Measurements from ENCODE around the gene ASB2.

The ASB2 gene, protein sequence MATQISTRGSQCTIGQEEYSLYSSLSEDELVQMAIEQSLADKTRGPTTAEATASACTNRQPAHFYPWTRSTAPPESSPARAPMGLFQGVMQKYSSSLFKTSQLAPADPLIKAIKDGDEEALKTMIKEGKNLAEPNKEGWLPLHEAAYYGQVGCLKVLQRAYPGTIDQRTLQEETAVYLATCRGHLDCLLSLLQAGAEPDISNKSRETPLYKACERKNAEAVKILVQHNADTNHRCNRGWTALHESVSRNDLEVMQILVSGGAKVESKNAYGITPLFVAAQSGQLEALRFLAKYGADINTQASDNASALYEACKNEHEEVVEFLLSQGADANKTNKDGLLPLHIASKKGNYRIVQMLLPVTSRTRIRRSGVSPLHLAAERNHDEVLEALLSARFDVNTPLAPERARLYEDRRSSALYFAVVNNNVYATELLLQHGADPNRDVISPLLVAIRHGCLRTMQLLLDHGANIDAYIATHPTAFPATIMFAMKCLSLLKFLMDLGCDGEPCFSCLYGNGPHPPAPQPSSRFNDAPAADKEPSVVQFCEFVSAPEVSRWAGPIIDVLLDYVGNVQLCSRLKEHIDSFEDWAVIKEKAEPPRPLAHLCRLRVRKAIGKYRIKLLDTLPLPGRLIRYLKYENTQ
- total RNA-seq: 2.8 to 17.4 (median 6.4) reads per million in 4 experiments

DNA sequence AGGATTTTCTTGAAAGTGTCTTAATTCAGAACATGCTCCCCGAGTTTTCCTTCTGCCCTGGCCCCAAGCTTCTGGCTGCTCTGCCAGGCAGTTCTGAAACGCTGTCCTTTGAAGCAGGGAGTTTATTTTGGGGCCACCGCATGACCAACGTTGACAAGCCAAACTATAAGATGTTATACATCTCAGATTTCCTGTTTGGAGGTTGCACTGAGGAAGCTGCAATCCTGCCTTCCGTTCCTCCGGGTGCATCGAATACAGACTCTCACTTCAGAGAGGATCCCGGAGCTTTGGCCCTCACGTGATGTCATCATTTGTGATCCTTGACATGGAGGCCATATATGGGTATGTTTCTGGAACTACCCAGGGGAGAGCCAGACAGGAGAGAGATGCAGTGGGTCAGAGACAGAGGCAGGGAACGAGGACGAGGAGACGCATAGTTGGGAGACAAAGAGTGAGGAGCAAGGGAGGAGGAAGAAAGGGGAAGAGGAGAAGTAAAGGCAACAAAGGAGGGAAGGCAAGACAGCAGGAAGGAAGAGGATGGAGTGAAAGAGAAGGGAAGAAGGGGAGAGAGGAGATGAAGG, at the start of gene ASB2:
ASB2 (minus strand) TSS at position 94 of the 581 bp plus-strand sequence. CDS start 12,031 bp downstream, outside the sequence.
- DNase-seq: no peak

DNA sequence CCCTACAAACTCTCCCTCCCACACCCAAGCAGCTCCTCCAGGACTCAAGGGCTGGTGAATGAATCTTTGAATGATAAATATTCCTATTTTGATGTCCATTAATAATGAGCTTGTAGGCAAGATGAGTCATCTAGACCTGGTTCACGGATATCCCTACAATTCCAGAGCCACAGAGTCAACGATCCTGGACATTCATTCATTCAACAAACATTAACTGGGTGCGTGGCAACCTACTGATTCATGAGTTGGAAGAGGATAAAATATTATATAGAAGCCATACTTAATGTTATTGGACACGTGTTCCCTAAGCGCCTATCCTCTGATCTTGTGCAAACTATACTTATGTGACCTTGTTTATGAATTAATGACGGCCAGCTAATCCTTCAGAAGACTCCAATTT, 49.4 kb upstream of the ASB2 start:
- no peak for DNase-seq

DNA sequence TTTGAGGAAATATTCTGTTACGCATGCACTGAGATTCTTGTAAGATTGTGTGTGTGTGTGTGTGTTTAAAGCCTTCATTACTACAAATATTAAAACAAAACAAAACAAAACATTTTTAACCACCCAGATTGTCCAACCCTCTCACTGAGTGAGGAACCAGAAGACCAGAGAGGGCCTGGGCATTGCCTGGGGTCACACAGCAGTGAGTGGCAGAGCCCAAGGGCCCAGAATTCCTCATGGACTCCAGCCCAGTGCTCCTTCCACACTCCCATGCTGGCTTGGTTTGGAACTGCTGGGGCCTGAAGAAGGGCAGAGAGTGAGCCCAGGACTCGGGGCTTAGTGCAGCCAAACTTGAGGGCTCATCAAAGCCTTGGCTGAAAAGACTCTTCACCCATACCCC, 48.2 kb upstream of the ASB2 start:
- DNase-seq: no peak

DNA sequence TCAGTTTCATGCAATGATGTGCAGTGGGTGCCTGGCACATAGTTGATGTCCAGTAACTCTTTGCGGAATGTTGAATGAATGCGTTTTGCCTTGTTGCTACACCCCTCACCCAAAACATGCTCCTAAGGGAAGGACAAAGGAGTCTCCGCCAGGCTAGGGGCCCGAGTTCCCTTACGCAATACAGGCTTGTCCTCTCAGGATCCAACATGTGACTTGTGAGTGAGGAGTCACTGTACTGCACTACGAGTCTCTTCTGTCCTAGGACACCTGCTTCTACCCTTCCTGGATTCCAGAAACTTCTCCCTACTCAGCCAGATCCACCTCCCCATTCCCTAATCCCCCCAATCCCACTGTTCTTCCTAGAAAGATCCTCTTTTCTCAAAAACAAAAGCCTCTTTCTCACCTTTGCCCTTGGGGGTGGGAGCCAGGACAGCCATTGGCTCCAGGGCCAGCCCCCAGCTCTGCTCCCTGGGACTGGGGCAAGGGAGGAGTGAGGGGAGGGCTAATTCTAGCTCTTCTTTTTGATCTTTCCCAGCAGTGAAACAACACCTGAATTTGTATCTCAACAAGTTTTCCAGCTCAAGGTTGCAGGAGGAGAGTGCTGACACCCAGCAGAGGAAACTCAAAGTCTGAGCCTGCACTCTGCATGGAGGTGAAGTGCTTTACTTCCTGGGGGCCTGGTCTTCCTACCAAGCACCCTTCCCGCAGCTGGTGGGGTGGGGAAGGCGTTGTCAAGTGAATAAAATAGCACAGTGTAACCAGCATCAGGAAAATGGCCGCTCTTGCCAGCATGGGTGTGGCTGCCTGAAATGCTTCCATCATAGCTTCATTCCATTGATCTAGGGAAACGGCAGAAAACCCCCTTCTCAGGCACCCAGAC, 46.4 kb upstream of the ASB2 start:
- no peak for DNase-seq

DNA sequence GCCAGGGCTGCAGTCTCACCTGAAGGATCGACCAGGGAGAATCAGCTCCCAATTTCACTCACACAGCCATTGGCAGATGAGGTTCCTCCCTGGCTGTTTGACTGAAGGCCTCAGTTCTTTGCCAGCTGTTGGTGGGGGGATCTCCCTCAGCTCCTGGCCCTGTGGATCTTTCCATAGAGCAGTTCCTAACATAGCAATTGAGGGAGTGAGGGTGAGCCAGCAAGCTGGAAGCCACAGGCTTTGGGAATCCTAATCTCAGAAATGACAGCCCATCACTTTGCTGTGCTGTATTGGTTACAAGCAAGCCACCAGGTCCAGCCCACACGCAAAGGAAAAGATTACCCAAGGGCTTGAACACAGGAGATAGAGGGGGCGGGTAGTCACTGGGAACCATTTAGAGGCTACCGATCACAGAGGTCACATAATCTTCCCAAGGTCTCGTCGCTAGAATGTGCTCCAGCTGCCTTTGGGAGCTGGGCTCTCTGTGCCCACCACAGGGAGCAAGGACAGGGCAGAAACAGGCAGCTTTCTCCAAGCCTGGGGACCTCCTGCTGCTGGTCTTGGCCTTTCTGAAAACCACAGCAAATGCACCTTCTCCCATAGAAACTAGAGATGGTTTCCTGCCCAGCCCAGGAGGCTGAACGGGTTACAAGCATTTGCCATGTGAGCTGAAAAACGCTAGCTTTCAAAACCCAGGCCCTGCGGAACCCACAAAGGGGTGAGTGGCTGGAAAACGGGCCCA, 45.2 kb upstream of the ASB2 start:
- no peak for DNase-seq

DNA sequence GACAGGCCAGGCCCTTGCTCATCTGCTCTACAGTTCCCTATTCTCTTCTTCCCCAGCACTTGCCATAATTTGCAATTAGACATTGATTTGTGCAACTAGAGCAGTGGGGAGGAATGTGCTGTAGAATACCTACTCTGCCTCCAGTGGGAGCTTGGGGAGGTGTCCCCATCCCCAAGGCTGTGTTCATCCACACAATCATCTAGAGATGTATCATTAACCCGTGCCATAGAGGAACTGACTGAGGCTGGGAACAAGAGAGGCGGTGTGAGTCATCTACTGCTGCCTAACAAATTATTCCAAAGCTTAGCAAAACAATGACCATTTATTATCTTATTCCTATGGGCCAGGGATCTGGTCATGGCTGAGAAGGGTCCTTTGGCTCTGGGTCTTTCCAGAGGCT, 44.6 kb upstream of the ASB2 start:
- no peak for DNase-seq

DNA sequence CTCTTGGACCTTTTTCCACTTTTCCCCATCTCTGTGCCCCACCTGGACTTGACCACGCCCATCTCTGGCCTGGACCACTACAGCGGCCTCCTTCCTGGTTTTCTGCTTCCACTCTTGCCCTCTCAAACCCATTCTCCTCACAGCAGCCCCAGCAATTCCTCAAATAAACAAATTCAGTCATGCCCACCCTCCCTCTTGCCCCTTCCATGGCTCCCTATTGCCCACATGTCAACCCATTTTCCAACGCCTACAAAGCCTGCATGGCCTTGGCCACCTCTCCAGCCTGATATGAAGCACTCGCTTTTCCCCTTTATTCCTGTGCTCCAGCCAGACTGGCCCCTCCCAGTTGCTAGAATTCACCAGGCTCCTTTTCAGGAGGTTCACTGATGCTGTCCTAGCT, 43.9 kb upstream of the ASB2 start:
- no peak for DNase-seq

DNA sequence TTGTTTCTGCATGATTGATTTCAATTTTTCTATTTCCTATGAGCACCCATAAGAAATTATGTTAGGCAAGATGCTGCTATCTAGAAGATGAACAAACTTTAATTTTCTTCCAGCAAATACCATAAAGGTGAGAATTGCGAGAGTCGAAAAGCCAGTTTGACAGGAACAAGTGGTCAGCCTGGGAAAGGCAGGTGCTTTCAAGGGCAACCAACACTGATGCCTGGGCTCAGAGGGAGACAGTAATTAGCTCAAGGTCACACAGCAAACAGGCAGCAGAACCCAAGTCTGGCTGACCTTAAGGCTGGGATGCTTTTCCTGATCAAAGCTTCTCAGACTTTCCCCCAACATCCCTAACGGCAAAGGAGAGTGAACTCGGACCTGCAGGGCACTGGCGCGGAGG, 43.0 kb upstream of the ASB2 start:
- DNase-seq: no peak

DNA sequence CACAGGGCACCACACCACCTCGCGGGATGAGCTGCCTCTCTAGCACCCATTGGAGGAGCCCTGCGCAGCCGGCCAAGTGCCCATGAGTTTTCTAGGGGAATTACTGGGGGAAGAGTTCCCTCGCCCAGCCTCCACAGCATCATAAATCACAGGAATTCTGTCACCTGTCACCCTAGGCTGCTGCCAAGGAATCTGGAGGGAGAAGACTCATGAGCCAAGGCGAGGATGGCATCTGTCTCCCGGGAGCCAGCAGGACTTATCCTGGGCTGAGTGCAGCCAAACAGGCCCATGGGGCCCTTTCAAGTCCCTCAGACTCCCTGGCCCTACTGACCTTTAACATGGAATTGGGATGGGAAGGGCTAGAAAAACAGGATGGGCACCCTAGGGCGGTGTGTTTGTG, 41.9 kb upstream of the ASB2 start:
- DNase-seq: no peak

DNA sequence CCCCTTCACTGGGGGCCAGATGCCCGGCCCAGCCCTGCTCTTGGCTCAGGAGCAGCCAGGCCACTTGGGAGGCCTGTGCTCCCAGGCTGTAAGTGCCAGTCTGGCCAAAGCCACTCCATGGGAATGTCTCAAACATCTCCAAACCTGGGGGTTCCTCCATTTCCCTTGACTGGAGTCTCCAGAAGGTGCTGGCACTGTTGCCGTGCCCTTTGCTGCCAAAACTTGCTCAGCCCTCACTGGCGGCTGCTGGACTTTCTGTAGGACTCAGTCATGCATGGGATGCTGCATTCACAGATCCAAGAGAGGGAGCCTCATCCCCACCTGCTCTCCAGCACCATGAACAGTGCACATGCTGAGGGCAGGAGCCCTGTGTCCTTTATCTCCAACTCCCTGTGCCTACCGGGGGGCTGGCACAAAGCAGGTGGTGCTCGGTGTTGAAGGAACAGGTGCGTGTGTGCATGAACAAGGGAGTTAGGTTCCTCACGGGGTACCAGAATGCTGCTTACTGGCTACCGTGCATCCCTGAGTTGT, 40.1 kb upstream of the ASB2 start:
- no peak for DNase-seq

DNA sequence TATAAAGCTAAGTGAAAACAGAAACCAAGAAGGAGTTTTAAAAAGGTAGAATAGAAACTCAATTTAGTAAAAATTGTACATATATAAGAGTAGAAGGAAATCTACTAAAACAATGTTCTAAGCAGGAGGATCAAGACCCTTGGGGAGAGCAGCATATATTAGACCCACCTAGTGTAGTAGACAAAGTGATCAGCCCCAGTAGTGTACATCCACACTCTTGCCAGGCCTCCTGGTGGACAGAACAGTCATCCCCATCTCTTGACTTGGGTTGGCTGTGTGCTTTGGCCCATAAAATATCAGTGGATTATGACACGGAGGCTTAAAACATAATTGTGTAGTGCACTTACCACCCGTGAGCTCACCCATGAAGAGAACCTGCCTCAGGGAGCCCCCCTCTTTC, 38.9 kb upstream of the ASB2 start:
- no peak for DNase-seq

DNA sequence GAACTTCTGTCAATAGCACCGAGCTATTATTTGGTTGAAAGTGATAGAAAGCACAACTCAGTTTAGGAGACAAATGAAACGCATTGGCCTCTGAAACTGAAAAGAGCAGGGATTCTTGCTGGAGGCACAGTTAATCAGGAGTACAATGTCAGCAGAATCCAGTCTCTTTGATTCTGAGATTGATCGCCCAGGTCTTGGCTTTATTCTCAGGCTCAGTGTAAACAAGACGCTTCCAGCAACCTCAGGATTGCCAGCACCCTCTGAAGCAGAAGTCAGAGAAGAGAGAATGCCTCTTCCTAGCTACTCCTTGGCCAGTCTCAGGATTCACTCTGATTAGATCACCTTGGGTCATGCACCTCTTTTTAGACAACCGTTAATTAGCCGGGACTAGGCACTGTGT, 38.0 kb upstream of the ASB2 start:
- no peak for DNase-seq

DNA sequence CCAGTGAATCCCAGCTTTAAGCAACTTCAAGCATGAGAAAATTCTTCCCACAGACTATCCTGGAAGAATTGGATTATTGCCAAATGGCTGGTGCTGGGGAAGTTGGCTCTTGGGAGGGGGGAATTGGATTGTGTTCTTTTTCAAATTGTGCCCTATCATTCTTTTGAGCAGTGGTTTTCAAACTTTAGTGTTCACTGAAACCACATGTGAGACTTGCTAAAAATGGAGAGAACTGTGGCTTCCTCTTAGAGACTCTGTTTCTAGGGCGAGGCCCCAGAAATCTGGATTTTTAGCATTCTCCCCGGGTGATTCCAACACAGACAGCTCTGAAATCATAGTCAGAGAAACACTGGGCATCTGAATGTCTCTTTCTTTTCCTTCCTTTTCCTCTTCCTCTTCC, 35.4 kb upstream of the ASB2 start:
- DNase-seq: no peak

DNA sequence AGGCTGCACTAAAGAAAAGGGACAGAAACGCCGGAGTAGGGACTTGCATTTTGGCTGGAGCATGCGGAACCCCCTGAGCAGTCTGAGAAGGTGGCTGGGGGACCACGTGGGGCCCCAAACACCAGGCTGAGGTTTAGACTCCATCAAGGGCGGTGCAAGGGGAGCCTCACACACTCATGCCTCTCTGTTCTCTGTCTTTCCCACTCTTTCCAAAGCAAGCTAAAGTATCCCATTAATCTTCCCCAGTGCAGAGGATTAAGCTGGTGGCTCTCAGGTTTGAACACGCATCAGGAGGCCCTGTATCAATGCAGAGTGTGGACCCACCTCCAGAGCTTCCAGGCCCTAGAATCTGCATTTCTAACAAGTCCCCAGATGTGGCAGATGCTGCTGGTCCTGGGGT, 34.3 kb upstream of the ASB2 start:
- no peak for DNase-seq

DNA sequence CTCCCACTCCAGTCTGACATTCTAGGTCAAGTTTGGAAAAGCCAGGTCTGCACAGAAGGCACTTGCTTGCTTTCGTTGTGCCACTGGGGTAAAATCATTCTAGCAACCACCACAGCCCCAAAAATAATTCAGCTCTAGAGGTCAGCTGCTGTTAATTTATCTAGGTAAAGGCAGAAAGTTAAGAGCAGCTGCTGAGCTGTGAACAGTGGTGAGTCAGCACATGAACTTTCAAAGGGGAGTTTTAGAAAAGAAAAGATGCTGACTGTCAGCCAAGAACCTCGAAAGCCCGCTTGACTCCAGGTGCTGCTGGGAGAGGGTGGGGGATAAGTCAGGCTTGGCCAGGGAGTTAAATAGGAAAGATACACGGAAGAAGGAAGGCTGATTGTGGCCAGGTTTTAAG, 33.4 kb upstream of the ASB2 start:
- no peak for DNase-seq

DNA sequence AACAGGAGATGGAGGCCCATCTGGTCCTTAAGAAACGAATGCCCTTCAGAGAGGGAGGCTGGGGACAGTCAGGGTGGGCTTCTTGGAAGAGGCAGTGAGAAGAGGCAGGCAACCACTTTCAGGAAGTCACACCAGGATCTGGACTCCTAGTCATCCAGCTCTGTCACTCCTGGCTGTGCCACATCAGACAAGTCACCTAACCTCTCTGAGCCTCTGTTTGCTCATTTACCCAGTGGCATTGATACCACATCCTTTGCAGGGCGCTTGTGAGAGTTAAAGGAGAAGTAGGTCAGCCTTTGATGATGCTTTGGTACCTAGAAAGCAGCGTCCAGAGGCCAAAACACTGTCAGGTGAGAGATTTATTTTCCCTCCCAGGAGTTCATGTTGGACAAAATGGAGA, 31.9 kb upstream of the ASB2 start:
- DNase-seq: no peak

DNA sequence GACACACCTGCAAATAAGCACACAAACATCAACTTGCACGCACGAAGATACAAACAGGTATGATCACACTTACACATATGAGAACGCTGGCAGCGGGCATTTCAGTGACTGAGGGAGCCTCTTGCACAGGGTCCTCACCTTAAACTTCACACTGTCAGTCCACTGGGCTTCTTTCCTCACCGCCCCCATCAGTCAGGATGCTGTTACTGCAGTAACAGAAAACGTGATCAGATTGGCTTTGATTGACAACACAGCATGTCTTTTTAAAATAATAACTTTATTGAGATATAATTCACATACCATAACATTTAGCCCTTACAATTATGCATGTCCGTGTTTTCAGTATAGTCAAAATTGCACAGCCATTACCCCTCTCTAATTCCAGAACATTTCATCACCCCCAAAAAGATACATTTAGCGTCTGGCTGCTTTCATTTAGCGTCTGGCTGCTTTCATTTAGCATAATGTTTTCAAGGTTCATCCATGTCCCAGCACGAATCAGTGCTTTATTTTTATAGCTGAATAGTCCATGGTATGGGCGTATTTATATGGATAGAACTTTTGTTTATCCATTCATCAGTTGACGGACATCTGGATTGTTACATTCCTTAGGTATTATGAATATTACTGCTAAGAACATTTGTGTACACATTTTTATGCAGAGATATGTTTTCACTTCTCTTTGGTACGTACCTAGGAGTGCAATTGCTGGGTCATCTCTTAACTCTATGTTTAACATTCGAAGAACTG, 29.1 kb upstream of the ASB2 start:
- DNase-seq: no peak

DNA sequence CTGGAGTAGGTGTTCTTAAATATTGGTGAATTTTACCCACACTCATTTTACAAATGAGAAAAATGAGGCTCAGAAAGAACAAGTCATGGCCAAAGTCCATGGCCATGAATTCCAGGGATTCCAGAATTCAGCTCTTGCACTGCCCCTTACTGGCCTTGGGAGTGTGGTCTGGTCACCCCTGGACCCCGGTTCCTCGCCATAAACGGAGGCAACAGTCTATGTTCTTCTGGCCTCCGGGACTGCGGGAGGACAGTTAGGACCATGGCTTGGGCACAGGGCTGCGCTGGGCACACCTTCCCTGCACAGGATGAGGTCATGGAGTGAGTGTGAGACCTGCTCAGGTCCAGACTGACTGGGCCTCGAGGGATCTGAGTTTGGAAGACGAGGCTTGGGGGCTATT, 27.6 kb upstream of the ASB2 start:
- DNase-seq: no peak

DNA sequence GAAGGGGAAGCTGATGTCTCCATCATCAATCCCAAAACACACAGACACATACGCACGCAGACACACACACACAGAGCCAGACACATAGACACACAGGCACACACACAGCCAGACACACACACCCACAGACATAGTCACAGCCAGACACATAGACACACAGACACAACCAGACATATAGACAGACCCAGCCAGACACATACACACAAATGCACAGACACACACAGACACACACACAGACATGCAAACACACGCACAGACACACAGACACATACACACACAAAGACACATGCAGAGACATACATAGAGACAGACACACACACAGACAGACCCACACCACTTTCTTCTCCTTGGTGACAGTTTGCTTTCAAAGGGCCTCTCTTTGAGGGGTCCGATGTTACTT, 27.0 kb upstream of the ASB2 start:
- DNase-seq: no peak

DNA sequence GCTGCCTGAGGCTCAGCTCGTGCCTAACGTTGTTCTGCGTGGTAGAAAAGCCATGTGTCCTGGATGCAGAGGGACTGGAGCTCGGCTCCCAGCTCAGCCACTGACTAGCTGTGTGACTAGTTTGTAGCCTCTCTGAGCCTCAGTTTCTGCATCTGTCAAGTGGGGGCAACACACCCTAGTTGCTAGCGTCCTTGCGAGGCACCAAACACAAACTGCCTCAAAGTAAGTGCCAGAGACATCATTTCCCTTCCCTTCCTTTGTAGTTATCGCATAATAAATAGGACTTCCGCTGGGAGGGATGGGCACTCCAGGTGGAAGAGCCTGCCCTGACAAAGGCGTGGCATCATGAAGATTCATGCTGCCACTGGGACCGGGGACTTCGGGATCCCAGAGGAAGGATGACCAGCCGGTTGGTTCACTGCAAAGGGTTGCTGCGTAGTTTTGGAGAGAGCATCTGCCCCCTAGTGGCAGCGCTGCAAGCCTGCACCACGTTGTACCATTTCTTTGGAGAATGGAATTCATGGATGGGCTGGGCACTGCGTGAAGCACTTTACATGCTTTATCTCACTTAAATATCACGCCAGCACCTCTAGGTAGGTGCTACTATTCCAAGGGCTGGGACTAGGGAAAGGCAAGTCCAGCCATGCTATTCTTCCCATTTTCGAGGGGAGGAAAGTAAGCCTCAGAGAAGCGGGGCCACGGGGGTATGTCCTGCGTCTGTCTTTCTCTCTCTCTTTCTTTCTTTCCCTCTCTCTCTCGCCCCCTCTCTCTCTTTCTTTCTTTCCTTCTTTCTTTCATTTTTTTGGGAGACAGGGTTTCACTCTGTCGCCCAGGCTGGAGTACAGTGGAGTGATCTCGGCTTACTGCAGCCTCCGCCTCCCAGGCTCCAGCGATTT, 25.4 kb upstream of the ASB2 start:
- peak; percentile 29 for DNase-seq
